Smooth muscle cell (in vitro differentiated cells): ENCODE results near the gene IGF2BP3. TPM values are rescaled to one million over a fixed set of nuclear protein-coding genes. Genes with fewer than 3 reads are reported as not detected.

Experiments used
- DNase-seq: peaks from one replicate; lab custom pipeline; 2025; ENCODE audit not compliant: unreplicated experiment; lab: John Stamatoyannopoulos, UW
- H2AFZ ChIP-seq: fragments of 200-600 bp; sonication (generic); 2 replicates; pipeline ENCODE4 v1.6.0; 2016; ENCODE audit warnings: antibody characterized with exemption, low read depth, mild to moderate bottlenecking
- H3F3A ChIP-seq: fragments of 200-600 bp; sonication (generic); 2 replicates; pipeline ENCODE4 v1.6.0; 2017; ENCODE audit warnings: antibody characterized with exemption, low read depth
- H3K27ac ChIP-seq: fragments of 200-600 bp; sonication (generic); 2 replicates; pipeline ENCODE4 v1.5.1; 2016; ENCODE audit warnings: low read depth, mild to moderate bottlenecking
- H3K27me3 ChIP-seq: fragments of 200-600 bp; sonication (generic); 2 replicates; pipeline ENCODE4 v1.6.1; 2016; ENCODE audit warnings: low read depth, mild to moderate bottlenecking
- H3K36me3 ChIP-seq: fragments of 200-600 bp; sonication (generic); 2 replicates; pipeline ENCODE4 v1.5.1; 2016; ENCODE audit warnings: low read depth
- H3K4me1 ChIP-seq: fragments of 200-600 bp; sonication (generic); 2 replicates; pipeline ENCODE4 v1.5.1; 2016; ENCODE audit warnings: low read depth
- H3K4me2 ChIP-seq: fragments of 200-600 bp; sonication (generic); 2 replicates; pipeline ENCODE4 v1.6.0; 2016; ENCODE audit warnings: mild to moderate bottlenecking
- H3K4me3 ChIP-seq: fragments of 200-600 bp; sonication (generic); 2 replicates; pipeline ENCODE4 v1.5.1; 2016; ENCODE audit warnings: mild to moderate bottlenecking
- H3K79me2 ChIP-seq: fragments of 200-600 bp; sonication (generic); 2 replicates; pipeline ENCODE4 v1.6.0; 2016; ENCODE audit warnings: low read depth, mild to moderate bottlenecking
- H3K9ac ChIP-seq: fragments of 200-600 bp; sonication (generic); 2 replicates; pipeline ENCODE4 v1.6.0; 2016; ENCODE audit warnings: low read depth
- H3K9me3 ChIP-seq: fragments of 200-600 bp; sonication (generic); replicated peaks from 2 replicates; pipeline ENCODE4 v1.5.1; 2016; ENCODE audit warnings: low read depth
- H4K20me1 ChIP-seq: fragments of 200-600 bp; sonication (generic); 2 replicates; pipeline ENCODE4 v1.6.0; 2016; ENCODE audit warnings: low read depth
- CTCF ChIP-seq: fragments of 200-600 bp; sonication (generic); IDR thresholded peaks from 2 replicates; pipeline ENCODE4 v1.5.1; 2017; ENCODE audit warnings: borderline replicate concordance, mild to moderate bottlenecking, antibody characterized with exemption; ENCODE audit not compliant: insufficient read depth, poor library complexity, severe bottlenecking
- WGBS: methylation state at CpG from one replicate; pipeline ENCODE4 v1.1.7; 2016; ENCODE audit warnings: low lambda C conversion rate; 5-methylcytosine and 5-hydroxymethylcytosine counted together
- polyA plus RNA-seq: library from polyadenylated mRNA; unstranded; fragments of >200 nt; fragmentation: Nextera tagmentation; extraction: Ambion mirVana; gene quantifications from 2 replicates; pipeline ENCODE4 v1.2.1, GENCODE V29; 2016
- total RNA-seq: library from RNA; depleted of rRNA; stranded (reverse); fragments of >200 nt; gene quantifications from 2 replicates; pipeline ENCODE4 v1.2.3, GENCODE V29; 2014

Gene IGF2BP3
- total and polyA plus RNA-seq, 2 experiments from 2014 or later = 7.9 to 35.2 TPM

- peak overlapping the region; percentile 80 for H2AFZ ChIP-seq
- peak overlapping the region; percentile 37 for H3K9ac ChIP-seq
- peaks cover 37% of the 10 kb centered on the region for H3K4me1 ChIP-seq
- peak overlapping the region; percentile 69 for H3K4me3 ChIP-seq
- peak overlapping the region; percentile 94 for H3K4me2 ChIP-seq
- H3K79me2 ChIP-seq = peaks cover 42% of the 10 kb centered on the region
- peak overlapping the region; percentile 33 for H3K27ac ChIP-seq
- under 1% methylated on average over 15 of the region's 15 CpGs for WGBS
- H3K9me3 ChIP-seq = no peaks in the 10 kb centered on the region
- no peaks in the 10 kb centered on the region for H3K27me3 ChIP-seq
- no peak for TF ChIP-seq CTCF
- DNase-seq = no peak
- H4K20me1 ChIP-seq = no peaks in the 10 kb centered on the region
- H3F3A ChIP-seq = peaks cover 4% of the 10 kb centered on the region
- H3K36me3 ChIP-seq = no peaks in the 10 kb centered on the region
Observed at GRCh38 chr7:23474829-23475575, 4.7 kb upstream of the IGF2BP3 start.

GRCh38 chr7:23474094-23474828 lies 4.0 kb upstream of the IGF2BP3 start:
- Histone ChIP-seq H2AFZ (peak overlapping the region; percentile 92), H4K20me1 (no peaks in the 10 kb centered on the region), H3K4me1 (peaks cover 37% of the 10 kb centered on the region), H3K4me2 (peak overlapping the region; percentile 94), H3K79me2 (peaks cover 43% of the 10 kb centered on the region), H3F3A (peaks cover 4% of the 10 kb centered on the region), H3K4me3 (peak overlapping the region; percentile 69), H3K36me3 (no peaks in the 10 kb centered on the region), H3K27ac (peak overlapping the region; percentile 87), H3K9ac (peak overlapping the region; percentile 51), H3K9me3 (no peaks in the 10 kb centered on the region), H3K27me3 (no peaks in the 10 kb centered on the region)
- WGBS = 1% methylated on average over 60 of the region's 66 CpGs
- peak; percentile 88 for DNase-seq
- no peak for TF ChIP-seq CTCF

- H2AFZ ChIP-seq = peak overlapping the region; percentile 92
- peak overlapping the region; percentile 94 for H3K4me2 ChIP-seq
- no peak for DNase-seq
- H4K20me1 ChIP-seq = no peaks in the 10 kb centered on the region
- no peaks in the 10 kb centered on the region for H3K36me3 ChIP-seq
- H3K4me1 ChIP-seq = peaks cover 37% of the 10 kb centered on the region
- peak overlapping the region; percentile 69 for H3K4me3 ChIP-seq
- no peak for TF ChIP-seq CTCF
- peaks cover 43% of the 10 kb centered on the region for H3K79me2 ChIP-seq
- H3K27ac ChIP-seq = peak overlapping the region; percentile 87
- H3K27me3 ChIP-seq = no peaks in the 10 kb centered on the region
- H3F3A ChIP-seq = peaks cover 4% of the 10 kb centered on the region
- H3K9me3 ChIP-seq = no peaks in the 10 kb centered on the region
- H3K9ac ChIP-seq = peak overlapping the region; percentile 51
- under 1% methylated on average over 23 of the region's 23 CpGs for WGBS
Observed at GRCh38 chr7:23473844-23474093, 3.5 kb upstream of the IGF2BP3 start.
